Measurements from ENCODE around the gene ELMOD3.

DNA sequence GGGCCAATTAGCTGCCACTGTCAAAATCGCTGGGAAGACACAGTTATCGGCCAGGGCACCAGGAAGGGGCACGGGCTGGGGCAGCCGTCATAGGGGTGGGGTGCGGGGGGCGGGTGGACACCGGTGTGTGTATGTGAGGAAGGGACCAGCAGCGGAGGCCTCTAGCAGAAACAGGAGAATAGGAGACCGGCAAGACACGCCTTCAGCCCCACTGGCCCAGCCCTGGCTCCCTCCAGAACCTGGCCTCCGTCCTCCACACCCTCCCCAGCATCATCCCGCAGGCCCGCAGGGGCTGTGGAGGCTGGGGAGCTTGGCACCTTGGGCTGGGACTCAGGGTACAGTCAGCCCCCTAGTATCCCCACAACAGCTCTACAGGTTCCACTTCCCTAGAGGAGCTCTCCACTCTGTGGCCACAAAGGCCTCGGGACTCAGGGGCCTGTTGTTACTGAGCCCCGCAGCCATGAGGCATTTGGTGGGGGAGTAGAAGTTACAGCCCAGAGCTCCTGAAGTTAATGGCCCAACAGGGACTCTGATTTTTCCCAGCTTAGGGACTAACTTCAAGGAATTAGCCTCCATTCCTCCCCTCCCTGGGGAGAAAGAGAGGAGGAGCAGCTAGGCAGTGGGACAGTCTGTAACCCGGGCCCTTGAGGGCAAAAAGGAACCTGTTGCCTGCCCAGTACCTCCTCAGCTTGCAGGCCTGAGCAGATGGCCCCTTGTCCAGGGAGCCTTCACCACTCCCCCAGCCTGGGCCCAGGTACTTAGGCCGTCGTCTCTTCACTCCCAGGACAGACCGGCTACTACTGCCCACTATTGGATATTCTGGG lies 83.8 kb downstream of the ELMOD3 start:
- TF ChIP-seq, protein P1, sequence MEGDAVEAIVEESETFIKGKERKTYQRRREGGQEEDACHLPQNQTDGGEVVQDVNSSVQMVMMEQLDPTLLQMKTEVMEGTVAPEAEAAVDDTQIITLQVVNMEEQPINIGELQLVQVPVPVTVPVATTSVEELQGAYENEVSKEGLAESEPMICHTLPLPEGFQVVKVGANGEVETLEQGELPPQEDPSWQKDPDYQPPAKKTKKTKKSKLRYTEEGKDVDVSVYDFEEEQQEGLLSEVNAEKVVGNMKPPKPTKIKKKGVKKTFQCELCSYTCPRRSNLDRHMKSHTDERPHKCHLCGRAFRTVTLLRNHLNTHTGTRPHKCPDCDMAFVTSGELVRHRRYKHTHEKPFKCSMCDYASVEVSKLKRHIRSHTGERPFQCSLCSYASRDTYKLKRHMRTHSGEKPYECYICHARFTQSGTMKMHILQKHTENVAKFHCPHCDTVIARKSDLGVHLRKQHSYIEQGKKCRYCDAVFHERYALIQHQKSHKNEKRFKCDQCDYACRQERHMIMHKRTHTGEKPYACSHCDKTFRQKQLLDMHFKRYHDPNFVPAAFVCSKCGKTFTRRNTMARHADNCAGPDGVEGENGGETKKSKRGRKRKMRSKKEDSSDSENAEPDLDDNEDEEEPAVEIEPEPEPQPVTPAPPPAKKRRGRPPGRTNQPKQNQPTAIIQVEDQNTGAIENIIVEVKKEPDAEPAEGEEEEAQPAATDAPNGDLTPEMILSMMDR (conservative IDR thresholded peaks at IDR 0.05), result no peak
- TF ChIP-seq ZFX (IDR thresholded peaks at IDR 0.05), result no peak
